CD4-positive, alpha-beta T cell treated with Interleukin-4 for 1 hour (primary cell): ENCODE data around the gene CAPN5.
"Not testable (repeated sequence)": the region's sequence is repeated elsewhere in the genome, so short reads cannot be mapped to it uniquely, and the experiment has no call there.

ENCODE experiments used
- DNase-seq, 2 donors: peaks; one replicate each; pipeline ENCODE4 v3.0.0-alpha.2; 2020 to 2022

CAPN5 gene

DNA sequence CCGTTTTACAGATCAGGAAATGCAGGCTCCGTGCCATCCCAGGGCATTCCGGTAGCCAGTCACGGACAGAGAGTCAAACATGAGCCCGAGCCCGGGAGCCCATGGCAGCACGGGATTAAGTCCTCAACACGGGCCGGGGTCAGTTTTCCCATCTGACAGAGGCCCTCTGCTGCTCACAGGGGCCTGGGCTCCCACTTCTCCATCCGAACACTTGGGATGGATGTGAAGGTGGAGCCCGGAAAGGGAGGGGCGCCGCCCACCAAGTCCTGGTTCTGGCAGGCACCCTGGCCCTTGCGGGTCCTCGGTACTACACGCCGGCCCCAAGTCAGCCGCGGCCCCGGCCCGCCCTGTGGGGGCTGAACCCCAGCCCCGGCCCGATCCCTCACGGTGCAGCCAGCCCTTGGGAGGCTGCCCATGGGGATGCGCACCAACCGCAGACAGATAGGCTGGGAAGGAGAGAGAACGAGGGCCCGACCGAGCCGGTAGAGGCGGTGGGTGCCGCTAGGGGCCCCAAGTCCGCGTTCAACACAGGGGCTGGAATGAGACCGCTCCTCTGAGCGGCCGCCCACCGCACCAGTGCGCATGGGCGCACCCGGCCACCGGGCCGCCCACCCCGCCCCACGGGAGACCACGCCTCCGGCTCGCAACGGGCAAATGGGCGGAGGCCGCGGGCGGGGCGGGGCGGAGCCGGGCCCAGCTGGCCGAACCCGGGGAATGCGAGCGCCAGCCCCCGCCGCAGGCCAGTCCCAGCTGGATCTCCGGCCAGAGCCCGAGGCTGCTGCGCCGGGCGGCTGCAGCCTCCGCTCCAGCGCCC lies at the start of gene CAPN5:
Gene CAPN5, plus strand, starts transcription at position 743 of the 814 bp plus-strand sequence. CDS start 17,916 bp downstream, outside the sequence.
- DNase-seq: peak; percentile 88 to 89

DNA sequence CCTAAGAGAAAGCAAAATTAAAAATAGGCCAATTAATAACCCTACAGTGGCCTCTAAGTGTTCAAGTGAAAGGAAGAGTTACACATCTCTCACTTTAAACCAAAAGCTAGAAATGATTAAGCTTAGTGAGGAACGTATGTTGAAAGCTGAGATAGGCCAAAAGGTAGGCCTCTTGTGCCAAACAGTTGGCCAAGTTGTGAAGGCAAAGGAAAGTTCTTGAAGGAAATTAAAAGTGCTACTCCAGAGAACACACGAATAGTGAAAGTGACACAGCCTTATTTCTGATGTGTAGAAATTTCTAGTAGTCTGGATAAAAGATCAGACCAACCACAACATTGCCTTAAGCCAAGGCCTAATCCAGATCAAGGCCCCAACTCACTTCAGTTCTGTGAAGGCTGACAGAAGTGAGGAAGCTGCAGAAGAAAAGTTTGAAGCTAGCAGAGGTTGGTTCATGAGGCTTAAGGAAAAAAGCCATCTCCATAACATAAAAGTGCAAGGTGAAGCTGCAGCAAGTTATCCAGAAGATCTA lies 48.3 kb upstream of the CAPN5 start:
- not testable (repeated sequence) for DNase-seq

DNA sequence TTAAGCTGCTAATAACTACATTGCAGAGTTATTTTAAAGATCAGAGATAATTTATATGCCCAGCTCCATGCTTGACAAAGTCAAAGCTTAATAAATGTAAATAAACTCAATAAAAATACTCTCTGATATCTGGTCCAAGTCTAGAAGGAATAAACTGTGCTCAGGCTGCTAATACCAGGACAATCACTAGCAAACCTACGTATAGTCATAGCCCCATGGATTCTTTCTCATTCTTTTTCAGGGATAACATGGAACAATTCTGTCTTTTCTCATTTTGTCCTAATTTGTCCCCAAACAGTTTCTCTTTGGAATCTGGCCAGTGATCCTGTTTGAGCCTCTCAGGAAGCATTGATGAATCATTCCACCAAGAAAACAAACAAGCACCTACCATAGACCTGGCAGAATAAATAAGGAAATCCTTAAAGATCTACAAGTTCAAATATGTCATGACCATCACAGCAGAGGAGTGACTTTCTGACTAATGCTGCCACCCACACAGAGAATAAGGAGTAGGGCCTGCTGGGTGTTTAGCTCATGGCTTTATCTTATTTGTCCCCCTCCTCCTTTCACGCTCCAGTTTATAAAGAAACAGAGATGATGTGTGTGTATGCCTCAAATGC lies 46.7 kb upstream of the CAPN5 start:
- DNase-seq: no peak

DNA sequence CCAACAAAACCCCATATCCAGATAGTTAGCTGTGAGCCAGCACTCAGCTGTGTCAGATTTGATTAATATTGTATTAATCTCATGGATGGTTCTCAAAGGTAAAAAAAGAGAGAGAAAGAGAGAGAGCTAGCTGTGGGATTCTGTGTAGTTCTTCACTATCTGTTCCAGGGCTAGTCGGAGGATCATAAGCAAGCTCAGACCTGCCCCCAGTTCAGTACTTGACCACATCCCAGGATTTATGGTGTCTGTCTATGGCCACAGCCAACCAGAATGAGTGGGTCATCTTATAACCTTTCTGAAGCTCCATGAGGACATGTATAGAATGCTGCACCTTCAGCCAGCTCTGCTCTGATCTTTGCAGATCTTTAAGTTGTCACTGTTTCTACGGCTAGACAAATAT lies 46.0 kb upstream of the CAPN5 start:
- DNase-seq: no peak

GRCh38 chr11:77024745-77025144 lies 42.0 kb upstream of the CAPN5 start:
- no peak for DNase-seq

GRCh38 chr11:77026221-77026620 lies 40.5 kb upstream of the CAPN5 start:
- DNase-seq: no peak

- DNase-seq: no peak
These were observed 40.0 kb upstream of the CAPN5 start for GRCh38 chr11:77026743-77027142.

DNA sequence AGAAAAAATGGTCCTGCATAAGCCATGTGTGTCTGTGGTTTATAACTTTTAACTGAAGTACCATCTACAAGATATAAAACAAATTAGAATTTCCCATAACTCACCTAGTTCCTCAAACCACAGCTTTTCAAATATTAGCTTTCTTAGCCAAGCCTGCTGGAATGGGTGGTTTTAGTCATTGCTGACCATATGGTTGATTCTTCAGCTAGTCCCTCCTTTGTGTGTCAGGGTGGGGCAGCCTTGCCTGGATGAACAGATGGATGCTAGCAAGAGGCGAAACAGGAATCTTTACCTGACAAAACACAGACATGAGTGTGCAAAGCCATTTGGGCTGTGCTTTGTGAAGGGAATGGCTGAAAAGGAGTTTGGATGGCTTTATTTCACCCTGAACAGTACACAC lies 39.5 kb upstream of the CAPN5 start:
- DNase-seq: no peak

DNA sequence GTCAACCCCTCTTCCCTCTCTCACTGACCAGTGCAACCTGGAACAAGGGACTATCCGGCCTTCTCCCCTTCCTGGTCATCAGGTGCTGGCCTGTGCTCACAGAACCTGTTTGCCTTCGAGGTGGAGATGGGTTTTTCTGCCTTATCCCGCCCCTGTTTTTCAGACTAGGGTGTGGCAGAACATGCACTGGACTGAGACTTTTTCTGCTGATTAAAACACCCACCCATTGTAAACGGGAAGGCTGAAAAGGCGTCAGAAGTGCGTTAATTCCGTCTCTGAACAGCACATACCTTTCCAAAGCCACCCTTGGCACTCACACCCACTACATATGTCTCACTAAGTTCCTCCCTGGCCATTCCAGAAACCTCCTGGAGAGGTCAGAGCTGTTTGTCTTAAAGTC lies 36.9 kb upstream of the CAPN5 start:
- DNase-seq: no peak

GRCh38 chr11:77030834-77031414 lies 35.8 kb upstream of the CAPN5 start:
- no peak for DNase-seq

- DNase-seq: no peak
These were observed 35.2 kb upstream of the CAPN5 start for GRCh38 chr11:77031599-77031998.

DNA sequence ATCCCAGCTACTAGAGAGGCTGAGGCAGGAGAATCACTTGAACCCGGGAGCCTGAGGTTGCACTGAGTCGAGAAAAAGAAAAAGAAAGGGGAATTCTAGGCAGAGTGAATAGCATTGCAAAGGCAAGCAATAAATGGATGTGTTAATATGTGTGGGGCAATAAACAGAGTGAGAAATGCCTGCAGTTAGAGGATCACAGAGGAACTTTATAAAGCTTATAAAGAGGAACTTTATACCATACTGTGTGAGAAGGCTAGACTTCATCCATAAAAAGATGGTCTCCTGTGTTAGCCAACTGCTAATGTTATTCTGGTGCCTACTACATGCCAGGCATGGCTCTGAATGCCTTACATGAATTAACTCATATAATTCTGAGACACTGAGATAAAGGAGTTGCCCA lies 31.7 kb upstream of the CAPN5 start:
- no peak for DNase-seq

GRCh38 chr11:77035580-77035979 lies 31.2 kb upstream of the CAPN5 start:
- DNase-seq: no peak

GRCh38 chr11:77036398-77036797 lies 30.4 kb upstream of the CAPN5 start:
- DNase-seq: no peak

DNA sequence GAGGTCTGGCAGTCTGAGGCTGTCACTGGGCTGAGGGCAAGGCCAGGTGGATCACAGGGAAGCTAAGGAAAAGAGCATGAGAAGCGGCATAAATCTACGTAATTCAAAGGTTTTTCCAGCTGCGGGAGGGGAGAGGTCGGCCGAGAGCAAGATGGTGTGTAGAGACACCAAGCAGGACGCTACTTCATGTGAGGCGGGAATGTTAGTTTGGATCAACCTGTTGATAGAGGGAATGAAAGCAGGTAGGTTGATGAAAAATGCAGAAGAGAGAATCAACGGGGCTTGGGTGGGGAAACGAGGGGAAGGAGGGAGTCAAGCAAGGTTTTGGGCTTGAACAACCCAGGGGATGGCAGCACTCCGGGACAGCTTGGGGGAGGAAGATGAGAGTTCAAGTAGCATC lies 29.7 kb upstream of the CAPN5 start:
- DNase-seq: no peak

- no peak for DNase-seq
These were observed 28.5 kb upstream of the CAPN5 start for GRCh38 chr11:77038029-77038824.

DNA sequence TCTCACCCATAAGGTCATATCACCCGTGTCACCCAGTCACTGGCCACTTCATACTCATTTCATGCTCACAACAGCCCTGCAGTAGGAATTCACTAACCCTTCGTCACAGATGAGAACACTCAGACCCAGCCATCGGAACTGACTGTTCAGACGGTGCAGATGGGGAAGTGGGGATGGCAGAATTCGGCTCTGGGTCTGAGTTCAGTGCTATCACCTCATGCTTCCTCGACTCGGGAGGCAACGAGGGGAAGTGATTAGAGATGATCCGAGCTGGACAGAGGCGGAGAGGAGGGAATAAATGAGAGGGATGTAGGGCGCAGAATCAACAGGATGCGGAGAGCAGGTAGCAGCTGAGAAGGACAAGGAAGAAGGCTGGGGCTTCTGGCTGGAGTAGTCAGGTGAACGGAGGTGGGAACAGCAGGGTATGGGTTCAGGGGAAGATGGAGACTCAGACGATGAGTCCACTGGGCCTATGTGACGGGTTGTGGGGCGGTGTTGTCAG lies 27.9 kb upstream of the CAPN5 start:
- DNase-seq: no peak

DNA sequence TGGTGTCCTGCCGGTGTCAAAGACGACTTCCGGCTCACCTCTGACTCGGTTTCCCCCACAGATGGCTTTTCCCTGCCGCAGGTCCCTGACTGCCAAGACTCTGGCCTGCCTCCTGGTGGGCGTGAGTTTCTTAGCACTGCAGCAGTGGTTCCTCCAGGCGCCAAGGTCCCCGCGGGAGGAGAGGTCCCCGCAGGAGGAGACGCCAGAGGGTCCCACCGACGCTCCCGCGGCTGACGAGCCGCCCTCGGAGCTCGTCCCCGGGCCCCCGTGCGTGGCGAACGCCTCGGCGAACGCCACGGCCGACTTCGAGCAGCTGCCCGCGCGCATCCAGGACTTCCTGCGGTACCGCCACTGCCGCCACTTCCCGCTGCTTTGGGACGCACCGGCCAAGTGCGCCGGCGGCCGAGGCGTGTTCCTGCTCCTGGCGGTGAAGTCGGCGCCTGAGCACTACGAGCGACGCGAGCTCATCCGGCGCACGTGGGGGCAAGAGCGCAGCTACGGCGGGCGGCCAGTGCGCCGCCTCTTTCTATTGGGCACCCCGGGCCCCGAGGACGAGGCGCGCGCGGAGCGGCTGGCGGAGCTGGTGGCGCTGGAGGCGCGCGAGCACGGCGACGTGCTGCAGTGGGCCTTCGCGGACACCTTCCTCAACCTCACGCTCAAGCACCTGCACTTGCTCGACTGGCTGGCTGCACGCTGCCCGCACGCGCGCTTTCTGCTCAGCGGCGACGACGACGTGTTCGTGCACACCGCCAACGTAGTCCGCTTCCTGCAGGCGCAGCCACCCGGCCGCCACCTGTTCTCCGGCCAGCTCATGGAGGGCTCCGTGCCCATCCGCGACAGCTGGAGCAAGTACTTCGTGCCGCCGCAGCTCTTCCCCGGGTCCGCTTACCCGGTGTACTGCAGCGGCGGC lies 27.0 kb upstream of the CAPN5 start:
- no peak for DNase-seq

GRCh38 chr11:77040401-77040777 lies 26.4 kb upstream of the CAPN5 start:
- DNase-seq: no peak

- DNase-seq: no peak
These were observed 25.9 kb upstream of the CAPN5 start for GRCh38 chr11:77040889-77041288.

DNA sequence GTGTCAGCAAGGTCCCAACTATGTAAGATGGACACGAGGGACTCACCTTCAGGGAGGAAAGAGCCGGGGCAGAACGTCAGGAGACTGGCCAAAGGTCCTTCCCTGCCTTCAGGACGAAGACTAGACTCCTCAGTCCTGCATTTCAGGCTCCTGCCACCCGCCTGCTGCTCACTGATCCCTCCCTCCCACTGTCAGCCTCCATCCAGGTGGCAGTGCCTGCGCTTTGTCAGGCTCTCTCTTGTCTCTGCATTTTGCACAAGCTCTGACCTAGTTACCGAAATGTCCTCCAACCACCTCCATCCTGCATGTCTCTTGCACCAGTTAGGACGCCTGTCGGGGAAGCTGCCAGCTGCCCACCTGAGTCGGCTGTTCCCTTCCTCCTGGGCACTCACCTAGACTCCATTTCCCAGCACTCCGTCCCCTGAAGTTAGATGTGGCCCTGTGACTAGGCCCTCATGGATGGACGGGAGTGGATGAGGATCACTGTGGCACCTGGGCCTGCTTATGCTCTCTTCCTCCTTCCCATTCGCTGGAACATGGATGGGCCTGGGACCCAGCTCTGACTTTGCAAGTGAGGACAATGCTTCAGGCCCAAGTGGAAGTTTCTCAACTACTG lies 24.6 kb upstream of the CAPN5 start:
- DNase-seq: no peak
